Upper lobe of right lung (tissue), 1 donor: Measurements from ENCODE around the gene TRPM2. TPM values are rescaled to one million over a fixed set of nuclear protein-coding genes. Genes with fewer than 3 reads are reported as not detected.

Source experiments
- ATAC-seq: fragments of 200-7000 bp; cut with Tn5 transposase; one replicate; pipeline ENCODE4 v1.9.1; 2020; ENCODE audit warnings: mild to moderate bottlenecking, moderate library complexity
- DNase-seq: peaks from one replicate; pipeline ENCODE4 v3.0.0-alpha.2; 2020
- H3K27ac ChIP-seq: fragments of 200-600 bp; one replicate; pipeline ENCODE4 v1.8.0; 2022
- H3K27me3 ChIP-seq: fragments of 200-600 bp; one replicate; pipeline ENCODE4 v1.8.0; 2022; ENCODE audit warnings: mild to moderate bottlenecking
- H3K36me3 ChIP-seq: fragments of 200-600 bp; one replicate; pipeline ENCODE4 v1.8.0; 2022
- H3K4me1 ChIP-seq: fragments of 200-600 bp; one replicate; pipeline ENCODE4 v1.8.0; 2022
- H3K4me3 ChIP-seq: fragments of 200-600 bp; one replicate; pipeline ENCODE4 v1.8.0; 2022; ENCODE audit warnings: mild to moderate bottlenecking
- H3K9me3 ChIP-seq: fragments of 200-600 bp; one replicate; pipeline ENCODE4 v1.8.0; 2022
- CTCF ChIP-seq: fragments of 200-600 bp; IDR thresholded peaks from one replicate; pipeline ENCODE4 v1.8.0; 2022; ENCODE audit warnings: antibody characterized with exemption
- intact Hi-C: fragments of 100-400 bp; cut with DNase I; formaldehyde crosslinking; loops from one replicate; pipeline ENCODE4 v1.11.0; 2022
- total RNA-seq: library from RNA; stranded (reverse); fragmentation: NEBNext Ultra II Directional; extraction: Animal tissue kit (Norgen Biotek cat#: 25700); gene quantifications from one replicate; pipeline ENCODE4 v1.2.1, GENCODE V29; 2021
- donor health status: DM: no; HTN: yes; CAD: no; lungs with severe emphysema.

The TRPM2 gene
- total RNA-seq, 1 donor from 2014 or later: 10.0 TPM

GRCh38 chr21:44330698-44331097, 22.7 kb upstream of the TRPM2 start:
- Histone ChIP-seq H3K36me3 (peaks cover 6% of the 10 kb centered on the region), H3K4me3 (no peak overlapping the region), H3K27ac (no peak overlapping the region), H3K4me1 (no peaks in the 10 kb centered on the region), H3K27me3 (no peaks in the 10 kb centered on the region), H3K9me3 (no peaks in the 10 kb centered on the region)
- ATAC-seq (no peak), DNase-seq (no peak)
- no peak for TF ChIP-seq CTCF
- intact Hi-C loops: no loop called here

DNA sequence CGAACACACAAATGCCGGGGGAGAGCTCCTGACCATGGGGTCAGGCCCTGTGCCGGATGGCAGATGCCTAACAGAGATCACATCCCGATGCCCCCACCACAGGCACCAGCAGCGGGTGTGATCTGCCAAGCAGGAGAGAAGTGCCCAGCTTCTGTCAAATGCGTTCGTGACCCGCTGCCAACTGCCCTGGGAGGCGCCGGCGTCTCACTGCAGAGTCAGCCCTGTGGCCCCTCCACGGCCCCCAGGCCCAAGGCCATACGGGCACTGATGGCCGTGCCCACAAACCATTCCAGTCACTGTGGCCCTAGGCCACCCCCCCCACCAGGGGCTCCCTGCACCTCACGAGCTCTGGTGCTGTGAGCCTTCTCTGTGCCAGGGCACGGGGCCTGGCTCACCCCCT, 22.2 kb upstream of the TRPM2 start:
- Histone ChIP-seq H3K27ac (no peak overlapping the region), H3K9me3 (no peaks in the 10 kb centered on the region), H3K36me3 (peaks cover under 1% of the 10 kb centered on the region), H3K27me3 (no peaks in the 10 kb centered on the region), H3K4me3 (no peak overlapping the region), H3K4me1 (no peaks in the 10 kb centered on the region)
- ATAC-seq (no peak), DNase-seq (no peak)
- no peak for TF ChIP-seq CTCF
- intact Hi-C loops: no loop called here

- intact Hi-C loops: no loop called here
- Histone ChIP-seq H3K9me3 (no peaks in the 10 kb centered on the region), H3K4me1 (no peaks in the 10 kb centered on the region), H3K36me3 (peaks cover under 1% of the 10 kb centered on the region), H3K27me3 (no peaks in the 10 kb centered on the region), H3K4me3 (no peak overlapping the region), H3K27ac (no peak overlapping the region)
- DNase-seq (no peak), ATAC-seq (no peak)
- TF ChIP-seq CTCF: no peak
Measured at GRCh38 chr21:44331650-44332307, 21.6 kb upstream of the TRPM2 start.

- intact Hi-C loops: no loop called here
- no peak for ATAC-seq
- H3K4me3 ChIP-seq: no peak overlapping the region
Measured at GRCh38 chr21:44332383-44332782, 21.0 kb upstream of the TRPM2 start.

DNA sequence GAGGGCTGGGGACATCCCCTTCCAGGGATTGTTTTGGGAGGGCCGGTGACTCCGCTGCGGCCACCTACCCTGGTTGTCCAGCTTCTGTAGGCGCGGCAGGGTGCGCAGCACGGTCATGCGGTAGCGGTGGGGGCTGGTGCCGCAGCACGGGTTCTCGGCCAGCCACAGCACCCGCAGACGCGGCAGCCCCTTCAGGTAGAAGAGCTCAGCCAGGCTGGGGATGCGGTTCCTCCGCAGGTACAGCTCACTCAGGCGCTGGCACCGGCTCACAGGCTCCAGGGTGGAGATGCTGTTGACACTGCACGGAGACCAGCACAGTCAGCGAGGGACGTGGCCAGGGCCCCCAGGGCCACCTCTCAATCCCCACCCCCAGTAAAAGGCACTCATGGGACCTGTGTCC, 20.5 kb upstream of the TRPM2 start:
- H3K9me3 ChIP-seq: no peaks in the 10 kb centered on the region
- peaks cover 5% of the 10 kb centered on the region for H3K4me1 ChIP-seq
- DNase-seq (no peak), ATAC-seq (no peak)
- intact Hi-C loops: no loop called here
- no peak for TF ChIP-seq CTCF
- H3K27me3 ChIP-seq: no peaks in the 10 kb centered on the region
- H3K36me3 ChIP-seq: peaks cover 8% of the 10 kb centered on the region
- no peak overlapping the region for H3K27ac ChIP-seq
- H3K4me3 ChIP-seq: no peak overlapping the region

More at GRCh38 chr21:44332383-44332782, 21.0 kb upstream of the TRPM2 start:
- Histone ChIP-seq H3K36me3 (peaks cover 7% of the 10 kb centered on the region), H3K27ac (no peak overlapping the region), H3K27me3 (no peaks in the 10 kb centered on the region), H3K4me1 (no peaks in the 10 kb centered on the region), H3K9me3 (no peaks in the 10 kb centered on the region)
- DNase-seq: no peak
- no peak for TF ChIP-seq CTCF
